SHP77 treated with DMSO at 0.1 percent for 48 hours (cell line): ENCODE results near the gene NUP155.
A peak's percentile ranks its signal among the peaks of the same experiment; 100 is the strongest.
"Not testable (repeated sequence)": the region's sequence is repeated elsewhere in the genome, so short reads cannot be mapped to it uniquely, and the experiment has no call there.

Experiments used
- DNase-seq: peaks from one replicate; lab custom pipeline; 2025; lab: John Stamatoyannopoulos, UW

NUP155 gene

GRCh38 chr5:37283214-37283820, 87.6 kb downstream of the NUP155 start:
- DNase-seq, result no peak

DNA sequence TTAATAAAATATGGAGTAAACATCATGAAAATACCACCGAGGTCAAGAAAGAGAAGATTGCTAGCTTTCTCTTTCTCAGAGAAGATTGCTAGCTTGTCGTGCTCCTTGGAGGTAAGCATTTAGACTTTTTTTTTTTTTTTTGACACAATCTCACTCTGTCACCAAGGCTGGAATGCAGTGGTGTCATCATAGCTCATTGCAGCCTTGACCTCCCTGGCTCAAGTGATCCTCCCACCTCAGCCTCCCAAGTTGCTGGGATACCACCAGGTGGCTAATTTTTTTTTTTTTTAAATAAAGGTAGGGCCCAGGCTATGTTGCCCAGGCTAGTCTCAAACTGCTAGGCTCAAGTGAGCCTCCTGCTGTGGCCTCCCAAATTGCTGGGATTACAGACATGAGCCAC, 95.4 kb downstream of the NUP155 start:
- DNase-seq, result no peak

- no peak for DNase-seq
These were observed 98.4 kb downstream of the NUP155 start for GRCh38 chr5:37272511-37272910.

DNA sequence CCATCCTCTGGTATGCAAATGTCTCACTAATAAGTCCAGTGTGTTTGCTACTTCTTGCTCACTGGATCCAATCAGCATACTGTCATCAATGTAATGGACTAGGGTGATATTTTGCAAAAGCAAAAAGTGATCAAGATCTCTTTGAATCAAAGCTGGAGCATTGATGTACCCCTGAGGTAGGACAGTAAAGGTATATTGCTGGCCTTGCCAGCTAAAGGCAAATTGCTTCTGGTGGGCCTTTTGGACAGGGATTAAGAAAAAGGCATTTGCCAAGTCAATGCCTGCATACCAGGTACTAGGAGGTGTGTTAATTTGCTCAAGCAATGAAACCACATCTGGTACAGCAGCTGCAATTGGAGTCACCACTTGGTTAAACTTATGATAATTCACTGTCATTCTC, 102.8 kb downstream of the NUP155 start:
- DNase-seq, result not testable (repeated sequence)

DNA sequence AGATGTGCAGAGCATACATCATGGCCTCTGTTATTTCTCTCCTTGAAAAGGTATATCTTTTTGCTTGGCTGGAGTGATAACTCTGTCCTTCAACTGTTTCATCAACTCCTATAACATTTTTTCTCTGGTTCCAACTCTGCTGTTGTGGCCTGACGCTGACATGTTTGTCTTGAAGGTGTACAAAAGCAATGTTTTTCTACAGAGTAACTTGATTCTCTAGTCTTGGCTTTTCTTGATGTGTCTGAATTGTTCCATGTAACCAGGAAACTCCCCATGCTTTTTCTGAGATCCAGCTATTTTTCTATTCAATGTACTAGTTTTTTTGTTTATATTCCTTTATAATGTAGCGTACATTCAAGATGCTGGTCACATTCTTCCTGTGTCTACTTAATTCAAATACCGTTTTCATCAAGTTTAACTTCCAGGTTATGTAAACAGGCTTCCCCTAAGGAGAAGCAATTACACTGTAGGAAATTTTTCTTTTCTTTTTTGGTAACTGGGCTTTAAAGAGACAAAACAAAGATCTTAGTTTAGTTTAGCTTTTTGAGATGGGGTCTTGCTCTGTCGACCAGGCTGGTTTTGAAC, 115.0 kb downstream of the NUP155 start:
- no peak for DNase-seq

- DNase-seq, result no peak
These were observed 116.3 kb downstream of the NUP155 start for GRCh38 chr5:37254581-37254980.

GRCh38 chr5:37251665-37252064, 119.2 kb downstream of the NUP155 start:
- no peak for DNase-seq

GRCh38 chr5:37249815-37250164, 121.1 kb downstream of the NUP155 start:
- DNase-seq, result no peak

- peak; percentile 88 for DNase-seq
These were observed 121.7 kb downstream of the NUP155 start, which contains the start of gene CPLANE1 for GRCh38 chr5:37248970-37249814. Gene CPLANE1, minus strand, starts transcription at chr5:37249376. Its CDS starts 1,678 bp downstream, at chr5:37247698.

GRCh38 chr5:37248421-37248969, 122.4 kb downstream of the NUP155 start:
- no peak for DNase-seq

DNA sequence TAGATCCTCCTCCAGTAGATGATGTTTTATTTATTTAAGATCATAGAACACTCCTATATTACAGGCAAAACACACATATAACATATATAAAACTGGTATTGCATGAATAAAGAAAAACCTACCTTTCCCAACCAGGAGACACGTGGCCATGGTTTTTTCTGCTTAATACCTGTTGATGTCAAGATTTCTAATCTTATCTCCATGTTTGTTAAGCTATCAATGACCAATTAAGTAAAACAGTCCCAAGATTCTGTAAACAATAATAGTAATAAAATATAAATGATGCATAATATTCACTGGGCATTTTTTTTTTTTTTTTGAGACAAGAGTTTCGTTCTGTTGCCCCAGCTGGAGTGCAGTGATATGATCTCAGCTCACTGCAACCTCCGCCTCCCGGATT, 123.4 kb downstream of the NUP155 start:
- DNase-seq, result no peak

- no peak for DNase-seq
These were observed 123.9 kb downstream of the NUP155 start for GRCh38 chr5:37247036-37247435.
